ENCODE results near the gene SSR3. TPM values are rescaled to one million over a fixed set of nuclear protein-coding genes. Genes with fewer than 3 reads are reported as not detected.
A peak's percentile ranks its signal among the peaks of the same experiment; 100 is the strongest.

SSR3 gene
- total and polyA plus RNA-seq, 5 donors = 82.4 to 171 (median 140) TPM

- Histone ChIP-seq H3K4me1 (ENCODE audit: control insufficient read depth, insufficient read depth, low read length) (peaks cover 3% of the 10 kb centered on the region), H3K27me3 (ENCODE audit: control insufficient read depth, insufficient read depth) (no peaks in the 10 kb centered on the region), H3K27ac (ENCODE audit: low read length) (no peak overlapping the region), H3K4me3 (ENCODE audit: low read length) (peak overlapping the region; percentile 77), H3K9me3 (ENCODE audit: control insufficient read depth, low read length) (no peaks in the 10 kb centered on the region)
- intact Hi-C loops (cut with DNase I) = loop anchor here in 3 of 4 donors (10.0 kb wide), 2 partner anchors 122 to 532 kb away; partner anchors contain the start of gene TIPARP (in 2 of the 3)
- WGBS = 72% methylated on average over 2 of the region's 2 CpGs
- DNase-seq (no peak), ATAC-seq (no peak)
Observed at GRCh38 chr3:156552973-156553372, 1.9 kb downstream of the SSR3 start.

DNA sequence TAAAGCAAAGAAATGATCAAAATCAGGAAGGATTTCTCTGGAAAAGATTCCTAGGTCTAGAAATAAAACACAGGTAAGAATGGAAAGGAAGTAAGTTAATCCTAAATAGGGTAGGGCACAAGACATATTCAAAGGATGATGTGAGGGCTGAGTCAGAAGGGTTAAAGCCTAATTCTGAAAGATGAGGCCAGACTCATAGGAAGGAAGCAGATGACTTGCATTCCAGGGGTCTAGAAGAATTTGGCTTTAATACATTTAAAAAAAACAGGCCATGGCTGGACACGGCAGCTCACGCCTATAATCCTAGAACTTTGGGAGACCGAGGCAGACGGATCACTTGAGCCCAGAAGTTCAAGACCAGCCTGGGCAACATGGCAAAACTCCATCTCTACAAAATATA, 3.2 kb downstream of the SSR3 start:
- H3K4me1 ChIP-seq (ENCODE audit: control insufficient read depth, insufficient read depth, low read length) = peaks cover 4% of the 10 kb centered on the region
- no peak for DNase-seq
- no peak overlapping the region for H3K4me3 ChIP-seq (ENCODE audit: low read length)
- no peak overlapping the region for H3K27ac ChIP-seq (ENCODE audit: low read length)
- intact Hi-C loops (cut with DNase I) = loop anchor here in 3 of 4 donors (10.0 kb wide), 2 partner anchors 123 to 533 kb away; partner anchors contain the start of gene TIPARP (in 2 of the 3)
- ATAC-seq = no peak
- no peaks in the 10 kb centered on the region for H3K9me3 ChIP-seq (ENCODE audit: control insufficient read depth, low read length)
- 53% methylated on average over 4 of the region's 4 CpGs for WGBS
- no peaks in the 10 kb centered on the region for H3K27me3 ChIP-seq (ENCODE audit: control insufficient read depth, insufficient read depth)

- Histone ChIP-seq H3K4me3 (ENCODE audit: low read length) (no peak overlapping the region), H3K27me3 (ENCODE audit: control insufficient read depth, insufficient read depth) (no peaks in the 10 kb centered on the region), H3K27ac (ENCODE audit: low read length) (no peak overlapping the region), H3K4me1 (ENCODE audit: control insufficient read depth, insufficient read depth, low read length) (peaks cover 4% of the 10 kb centered on the region), H3K9me3 (ENCODE audit: control insufficient read depth, low read length) (no peaks in the 10 kb centered on the region)
- peak in 1 of 3 donors; percentile 15 for DNase-seq
- ATAC-seq = no peak
- intact Hi-C loops (cut with DNase I) = loop anchor here in 3 of 4 donors (10.0 kb wide), 2 partner anchors 124 to 534 kb away; partner anchors contain the start of gene TIPARP (in 2 of the 3)
- 50% methylated on average over 4 of the region's 4 CpGs for WGBS
Observed at GRCh38 chr3:156551261-156551660, 3.7 kb downstream of the SSR3 start.

DNA sequence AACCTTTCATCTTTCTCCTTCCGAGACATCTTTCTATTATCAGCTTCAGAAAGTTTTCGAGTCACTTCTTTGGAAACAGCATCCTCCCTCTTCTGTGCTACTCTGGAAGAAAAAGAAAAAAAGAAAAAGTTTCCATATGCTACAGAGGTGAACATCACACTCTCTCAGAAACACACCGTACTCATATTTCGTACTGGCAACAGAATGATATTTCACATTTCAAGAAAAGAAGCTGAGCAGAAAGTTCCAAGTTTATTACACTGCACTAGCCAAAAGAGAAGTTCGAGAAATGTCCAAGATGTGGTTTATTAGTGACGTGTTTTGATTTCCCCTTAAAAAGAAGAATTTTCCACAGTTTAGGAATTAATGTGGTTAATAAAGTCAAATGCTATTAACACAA, 6.0 kb downstream of the SSR3 start:
- ATAC-seq (no peak), DNase-seq (no peak)
- no peak overlapping the region for H3K27ac ChIP-seq (ENCODE audit: low read length)
- intact Hi-C loops (cut with DNase I) = loop anchor here in 2 of 4 donors (5.0 to 10.0 kb wide), 2 partner anchors 128 to 586 kb away; no protein-coding TSS in a partner anchor
- no peaks in the 10 kb centered on the region for H3K9me3 ChIP-seq (ENCODE audit: control insufficient read depth, low read length)
- no peak overlapping the region for H3K4me3 ChIP-seq (ENCODE audit: low read length)
- peaks cover 6% of the 10 kb centered on the region for H3K4me1 ChIP-seq (ENCODE audit: control insufficient read depth, insufficient read depth, low read length)
- 56% methylated on average over 6 of the region's 6 CpGs for WGBS
- no peaks in the 10 kb centered on the region for H3K27me3 ChIP-seq (ENCODE audit: control insufficient read depth, insufficient read depth)

DNA sequence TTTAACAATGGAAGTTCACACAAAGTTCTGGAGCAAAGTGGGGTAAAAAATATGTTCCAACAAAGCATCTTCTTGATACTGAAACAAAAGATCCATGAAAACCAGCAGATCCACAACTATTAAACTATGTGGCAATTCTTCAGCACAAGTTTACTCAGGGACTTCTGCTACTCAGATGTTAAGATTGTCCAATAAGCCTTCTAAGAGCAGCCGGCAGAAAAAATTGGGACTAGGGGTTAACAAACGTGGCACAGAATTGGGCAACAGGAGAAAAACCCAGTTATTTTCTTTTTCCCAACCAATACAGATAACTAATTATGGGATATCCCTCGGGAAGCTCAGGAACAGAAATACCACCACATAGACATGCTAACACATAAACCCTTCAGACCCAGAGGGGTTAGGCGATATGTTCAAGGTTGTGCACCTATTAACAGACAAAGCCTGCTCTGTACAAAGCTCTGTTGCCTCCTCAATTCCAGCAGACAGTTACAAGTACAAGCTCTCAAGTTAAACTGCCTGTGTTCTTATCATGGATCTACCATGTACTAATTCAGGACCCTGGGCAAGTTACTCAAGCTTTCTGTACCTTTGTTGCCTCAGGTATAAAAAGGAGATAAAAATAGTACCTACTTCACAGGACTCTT, 6.8 kb downstream of the SSR3 start:
- peak overlapping the region; percentile 64 for H3K27ac ChIP-seq (ENCODE audit: low read length)
- intact Hi-C loops (cut with DNase I) = loop anchor here in 2 of 4 donors (5.0 to 10.0 kb wide), 2 partner anchors 129 to 587 kb away; no protein-coding TSS in a partner anchor

GRCh38 chr3:156547637-156548036, 7.3 kb downstream of the SSR3 start:
- Histone ChIP-seq H3K4me3 (ENCODE audit: low read length) (peak overlapping the region; percentile 5), H3K9me3 (ENCODE audit: control insufficient read depth, low read length) (no peaks in the 10 kb centered on the region), H3K4me1 (ENCODE audit: control insufficient read depth, insufficient read depth, low read length) (peaks cover 9% of the 10 kb centered on the region), H3K27ac (ENCODE audit: low read length) (no peak overlapping the region), H3K27me3 (ENCODE audit: control insufficient read depth, insufficient read depth) (no peaks in the 10 kb centered on the region)
- intact Hi-C loops (cut with DNase I) = loop anchor here in 2 of 4 donors (5.0 to 10.0 kb wide), 2 partner anchors 130 to 587 kb away; no protein-coding TSS in a partner anchor
- DNase-seq (no peak), ATAC-seq (peak; percentile 43 to 51)
- WGBS = 32% methylated on average over 2 of the region's 2 CpGs

More for the DNA sequence above, 6.8 kb downstream of the SSR3 start:
- Histone ChIP-seq H3K4me3 (ENCODE audit: low read length) (no peak overlapping the region), H3K27me3 (ENCODE audit: control insufficient read depth, insufficient read depth) (no peaks in the 10 kb centered on the region), H3K9me3 (ENCODE audit: control insufficient read depth, low read length) (no peaks in the 10 kb centered on the region), H3K4me1 (ENCODE audit: control insufficient read depth, insufficient read depth, low read length) (peaks cover 6% of the 10 kb centered on the region)
- DNase-seq = no peak
- 64% methylated on average over 4 of the region's 4 CpGs for WGBS
- ATAC-seq = peak in 1 of 2 donors; percentile 25

- Histone ChIP-seq H3K9me3 (ENCODE audit: control insufficient read depth, low read length) (no peaks in the 10 kb centered on the region), H3K27ac (ENCODE audit: low read length) (peak overlapping the region; percentile 54), H3K27me3 (ENCODE audit: control insufficient read depth, insufficient read depth) (no peaks in the 10 kb centered on the region), H3K4me3 (ENCODE audit: low read length) (no peak overlapping the region), H3K4me1 (ENCODE audit: control insufficient read depth, insufficient read depth, low read length) (peaks cover 6% of the 10 kb centered on the region)
- 60% methylated on average over 2 of the region's 2 CpGs for WGBS
- intact Hi-C loops (cut with DNase I) = loop anchor here in 2 of 4 donors (5.0 to 10.0 kb wide), 2 partner anchors 592 to 594 kb away; no protein-coding TSS in a partner anchor
- ATAC-seq = no peak
- DNase-seq = no peak
Observed at GRCh38 chr3:156543043-156543555, 11.8 kb downstream of the SSR3 start.

DNA sequence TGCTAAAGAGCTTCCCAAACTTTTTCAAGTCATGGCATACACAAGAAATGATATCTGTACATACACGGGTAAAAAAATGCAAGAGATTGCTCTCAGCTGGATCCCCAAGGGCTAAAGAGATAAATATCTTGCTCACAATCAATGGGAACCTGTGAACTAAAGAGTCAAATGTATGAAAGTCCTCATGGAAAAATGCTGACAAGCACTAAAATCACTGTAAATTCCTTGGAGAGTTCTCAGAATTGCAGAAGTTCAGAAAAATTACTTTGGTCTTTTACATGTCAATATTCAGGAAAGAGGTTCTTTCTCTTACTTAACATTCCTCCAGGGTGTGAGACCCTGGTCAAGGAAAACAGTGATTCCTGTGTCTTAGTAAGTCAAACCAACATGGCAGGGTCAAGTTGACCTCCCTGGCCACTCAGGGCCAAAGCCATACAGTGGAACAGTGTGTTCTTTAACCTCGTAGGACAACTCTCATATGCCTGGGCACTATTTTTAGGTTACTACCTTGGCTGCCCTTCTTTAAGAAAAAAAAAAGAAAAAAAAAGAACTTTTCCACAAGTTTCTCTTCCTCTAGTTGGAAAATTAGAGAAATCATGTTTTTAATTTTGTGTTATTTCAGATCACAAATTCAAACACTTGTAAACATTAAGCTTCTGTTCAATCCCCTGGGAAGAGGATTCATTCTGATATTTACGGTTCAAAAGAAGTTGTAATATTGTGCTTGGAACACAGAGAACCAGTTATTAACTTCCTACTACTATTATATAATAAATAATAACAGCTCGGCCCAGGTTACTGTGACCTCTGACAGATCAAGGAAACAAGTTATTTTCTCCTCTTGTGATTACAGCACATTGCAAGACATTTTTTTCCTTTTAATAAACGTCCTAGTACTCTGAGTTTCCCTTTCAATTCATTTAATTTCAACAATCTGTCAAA, 12.5 kb downstream of the SSR3 start:
- 24% methylated on average over 5 of the region's 5 CpGs for WGBS
- peak overlapping the region; percentile 74 for H3K27ac ChIP-seq (ENCODE audit: low read length)
- H3K4me1 ChIP-seq (ENCODE audit: control insufficient read depth, insufficient read depth, low read length) = peaks cover 6% of the 10 kb centered on the region

DNA sequence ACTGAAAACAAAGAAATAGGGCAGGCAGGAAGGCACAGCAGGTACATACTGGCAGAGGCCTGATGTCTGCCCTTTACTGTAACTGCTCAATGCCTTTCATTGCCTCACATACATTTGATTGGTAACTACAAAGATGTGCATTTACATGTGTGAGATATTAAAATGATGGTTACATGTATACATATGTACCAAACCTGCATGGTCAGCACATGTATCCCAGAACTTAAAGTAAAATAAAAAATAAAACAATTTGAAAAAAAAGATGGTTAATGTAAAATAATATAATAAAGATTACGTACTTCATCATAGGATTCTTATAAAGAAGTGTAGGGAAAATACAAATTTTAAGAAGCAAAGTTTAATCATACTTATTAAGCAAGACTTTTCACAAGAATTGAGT, 15.1 kb downstream of the SSR3 start:
- Histone ChIP-seq H3K4me3 (ENCODE audit: low read length) (no peak overlapping the region), H3K27ac (ENCODE audit: low read length) (no peak overlapping the region), H3K9me3 (ENCODE audit: control insufficient read depth, low read length) (no peaks in the 10 kb centered on the region), H3K27me3 (ENCODE audit: control insufficient read depth, insufficient read depth) (no peaks in the 10 kb centered on the region), H3K4me1 (ENCODE audit: control insufficient read depth, insufficient read depth, low read length) (peaks cover 6% of the 10 kb centered on the region)
- intact Hi-C loops (cut with DNase I) = loop anchor here in 3 of 4 donors (5.0 to 10.0 kb wide), 2 partner anchors 595 to 597 kb away; no protein-coding TSS in a partner anchor
- ATAC-seq (no peak), DNase-seq (no peak)
- WGBS = 94% methylated on average over 1 of the region's 1 CpG

More for the DNA sequence above, 12.5 kb downstream of the SSR3 start:
- H3K27me3 ChIP-seq (ENCODE audit: control insufficient read depth, insufficient read depth) = no peaks in the 10 kb centered on the region
- H3K4me3 ChIP-seq (ENCODE audit: low read length) = no peak overlapping the region
- no peaks in the 10 kb centered on the region for H3K9me3 ChIP-seq (ENCODE audit: control insufficient read depth, low read length)
- ATAC-seq (peak; percentile 59 to 77), DNase-seq (peak in 1 of 3 donors; percentile 54)
- intact Hi-C loops (cut with DNase I) = loop anchor here in 2 of 4 donors (5.0 to 10.0 kb wide), 2 partner anchors 592 to 595 kb away; no protein-coding TSS in a partner anchor

DNA sequence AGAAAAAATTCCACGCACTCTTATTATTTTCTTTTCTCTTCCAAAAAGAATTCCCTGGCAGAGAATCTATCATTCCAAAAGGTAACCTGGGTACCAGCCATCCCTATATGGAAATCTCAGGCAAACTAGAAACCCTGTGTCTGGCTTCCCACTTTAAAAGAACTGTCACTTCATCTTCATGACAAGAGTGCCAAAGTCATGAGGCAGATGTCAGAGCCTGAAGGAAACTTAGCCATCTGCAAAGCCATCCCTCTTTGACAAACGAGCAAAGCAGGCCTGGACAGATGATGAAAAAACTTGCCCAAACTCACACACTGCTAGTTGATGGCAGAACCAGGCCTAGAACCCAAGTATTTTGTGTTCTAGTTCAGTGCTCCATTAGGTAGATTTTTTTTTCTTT, 15.9 kb downstream of the SSR3 start:
- intact Hi-C loops (cut with DNase I) = loop anchor here in 1 of 4 donors (10.0 kb wide), 1 partner anchor 596 kb away; no protein-coding TSS in a partner anchor
- ATAC-seq = no peak
- peaks cover 6% of the 10 kb centered on the region for H3K4me1 ChIP-seq (ENCODE audit: control insufficient read depth, insufficient read depth, low read length)
- 65% methylated on average over 2 of the region's 2 CpGs for WGBS
- no peak for DNase-seq
- no peak overlapping the region for H3K27ac ChIP-seq (ENCODE audit: low read length)
- H3K27me3 ChIP-seq (ENCODE audit: control insufficient read depth, insufficient read depth) = no peaks in the 10 kb centered on the region
- H3K4me3 ChIP-seq (ENCODE audit: low read length) = no peak overlapping the region
- H3K9me3 ChIP-seq (ENCODE audit: control insufficient read depth, low read length) = no peaks in the 10 kb centered on the region

Measured in right cardiac atrium (tissue), 5 donors.